Measurements from ENCODE around the gene CCDC32.

Gene CCDC32

DNA sequence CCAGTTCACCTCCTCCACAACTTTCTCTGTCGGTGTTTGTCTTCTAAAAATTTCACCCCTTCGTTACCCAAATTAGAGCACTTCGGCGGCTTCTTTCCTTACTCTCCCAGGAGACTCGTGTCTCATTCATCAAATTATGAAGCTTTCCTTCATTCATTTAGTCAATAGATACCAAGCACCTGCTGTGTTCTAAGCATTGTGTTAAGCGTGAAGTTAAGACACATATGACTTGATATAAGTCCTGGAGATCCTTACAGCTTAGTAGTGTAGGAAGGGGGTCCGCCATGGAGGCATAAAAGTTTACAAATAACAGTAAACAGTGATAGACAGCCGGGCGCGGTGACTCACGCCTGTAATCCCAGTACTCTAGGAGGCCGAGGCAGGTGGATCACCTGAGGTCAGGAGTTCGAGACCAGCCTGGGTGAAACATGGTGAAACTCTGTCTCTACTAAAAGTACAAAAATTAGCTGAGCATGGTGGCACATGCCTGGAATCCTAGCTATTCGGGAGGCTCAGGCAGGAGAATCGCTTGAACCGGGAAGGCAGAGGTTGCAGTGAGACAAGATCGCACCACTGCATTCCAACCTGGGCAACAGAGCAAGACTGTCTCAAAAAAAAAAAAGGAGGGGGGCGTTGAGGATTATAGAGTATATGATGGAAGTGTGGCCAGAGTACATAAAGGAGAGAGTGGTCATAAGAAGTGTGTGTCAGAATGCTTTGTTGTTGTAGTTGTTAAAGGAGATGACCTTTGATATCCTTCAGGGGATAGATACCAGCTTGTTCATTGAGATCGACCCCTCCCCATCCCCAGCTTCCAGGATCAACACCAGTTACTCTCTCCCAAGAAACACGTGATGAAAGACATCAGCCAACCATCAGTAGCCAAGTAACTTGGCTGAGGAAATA is 744 bp upstream of the CCDC32 start:
- DNase-seq, result no peak

DNA sequence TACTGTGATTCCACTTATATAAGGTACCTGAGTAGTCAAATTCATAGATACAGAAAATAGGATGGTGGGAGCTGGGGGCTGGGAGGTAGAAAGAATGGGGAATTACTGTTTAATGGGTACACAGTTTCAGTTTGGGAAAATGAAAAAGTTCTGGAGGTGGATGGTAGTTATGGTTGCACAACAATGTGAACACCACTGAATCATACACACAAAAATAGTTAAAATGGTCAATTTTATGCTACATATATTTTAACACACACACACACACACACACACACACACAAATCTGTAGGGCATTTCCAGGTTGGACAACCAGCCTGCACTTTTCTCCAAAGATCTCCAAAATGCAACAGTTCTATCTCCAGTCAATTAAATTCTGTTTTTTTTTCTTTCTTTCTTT is 1.4 kb downstream of the CCDC32 start:
- DNase-seq, result no peak

DNA sequence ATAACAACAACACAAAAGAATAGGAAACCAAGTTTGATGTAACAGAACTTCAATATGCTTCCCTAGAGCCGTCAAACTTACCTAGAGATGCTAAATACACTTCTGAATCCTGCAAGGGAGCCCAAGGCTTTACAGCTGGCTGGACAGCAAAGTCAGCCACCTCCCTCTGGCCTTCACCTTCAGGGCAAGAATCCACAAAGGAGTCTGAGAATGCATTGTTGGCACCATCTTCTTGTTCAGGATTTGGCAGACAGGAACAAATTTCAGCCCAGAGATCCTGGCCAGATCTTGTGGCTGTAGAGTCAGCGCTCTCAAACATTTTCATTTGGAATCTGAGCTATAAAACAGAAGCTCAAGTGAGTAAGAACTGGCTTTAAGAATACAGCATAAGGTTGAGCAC is 2.2 kb downstream of the CCDC32 start:
- DNase-seq, result no peak

DNA sequence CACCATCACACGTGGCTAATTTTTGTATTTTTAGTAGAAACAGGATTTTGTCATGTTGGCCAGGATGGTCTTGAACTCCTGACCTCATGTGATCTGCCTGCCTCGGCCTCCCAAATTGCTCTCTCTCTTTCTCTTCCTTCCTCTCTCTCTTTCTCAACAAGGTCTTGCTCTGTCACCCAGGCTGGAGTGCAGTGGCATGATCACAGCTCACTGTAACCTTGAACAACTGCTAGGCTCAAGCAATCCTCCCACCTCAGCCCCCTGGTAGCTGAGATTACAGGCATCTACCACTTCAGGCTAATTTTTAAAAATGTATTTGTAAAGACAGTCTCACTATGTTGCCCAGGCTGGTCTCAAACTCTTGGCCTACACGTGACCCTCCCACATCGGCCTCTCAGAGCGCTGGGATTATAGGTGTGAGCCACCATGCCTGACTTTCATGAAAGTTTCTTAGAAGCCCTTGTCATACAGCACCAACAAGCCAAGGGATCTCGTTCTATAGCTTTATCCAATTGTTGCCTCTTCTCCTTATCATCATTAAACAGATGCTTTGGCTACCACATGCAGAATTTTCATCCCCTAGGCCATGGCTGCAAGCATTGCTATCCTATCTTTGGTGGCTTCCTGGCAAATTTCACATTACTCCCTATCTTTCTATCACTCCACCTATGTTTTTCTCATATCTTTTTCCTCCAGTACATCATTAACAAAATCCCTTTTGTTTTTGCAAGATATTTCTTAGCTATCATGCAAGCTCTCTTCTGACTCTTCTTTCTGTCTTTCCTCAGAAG is 5.7 kb downstream of the CCDC32 start:
- DNase-seq, result no peak

DNA sequence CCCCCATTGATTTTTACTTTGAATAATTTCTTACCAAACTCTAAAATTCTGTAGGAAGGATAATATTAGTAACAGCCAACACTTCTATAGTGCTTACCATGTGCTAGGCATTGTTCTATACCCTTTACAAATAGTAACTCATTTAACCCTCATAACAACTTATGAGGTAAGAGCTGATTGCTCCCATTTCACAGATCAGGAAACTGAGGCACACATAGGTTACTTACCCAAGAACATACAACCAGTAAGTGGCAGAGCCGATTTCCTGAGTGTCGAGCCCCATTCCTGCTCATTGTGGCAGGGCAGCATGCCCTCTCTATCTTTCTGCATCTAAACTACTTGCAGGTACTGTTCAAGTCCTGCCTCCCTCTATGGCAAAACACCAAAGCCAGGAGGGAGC is 9.0 kb downstream of the CCDC32 start:
- DNase-seq, result no peak

DNA sequence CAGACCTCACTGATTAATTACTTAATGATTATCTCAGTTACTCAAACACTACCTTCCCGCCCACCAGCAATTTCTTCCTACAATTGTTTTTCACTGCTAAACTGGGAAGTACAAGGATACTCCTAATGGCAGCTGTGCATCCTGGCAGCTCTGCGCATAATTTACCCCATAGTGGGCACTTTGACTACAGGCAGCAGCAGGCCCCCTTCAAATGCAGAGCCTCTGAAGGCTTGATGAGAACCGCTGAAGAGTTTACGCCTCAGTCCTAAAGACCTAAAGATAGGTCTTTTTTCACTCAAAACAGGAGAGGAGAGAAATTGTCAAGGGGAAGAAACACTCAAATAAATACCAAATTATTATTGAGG is 10.7 kb downstream of the CCDC32 start:
- no peak for DNase-seq

DNA sequence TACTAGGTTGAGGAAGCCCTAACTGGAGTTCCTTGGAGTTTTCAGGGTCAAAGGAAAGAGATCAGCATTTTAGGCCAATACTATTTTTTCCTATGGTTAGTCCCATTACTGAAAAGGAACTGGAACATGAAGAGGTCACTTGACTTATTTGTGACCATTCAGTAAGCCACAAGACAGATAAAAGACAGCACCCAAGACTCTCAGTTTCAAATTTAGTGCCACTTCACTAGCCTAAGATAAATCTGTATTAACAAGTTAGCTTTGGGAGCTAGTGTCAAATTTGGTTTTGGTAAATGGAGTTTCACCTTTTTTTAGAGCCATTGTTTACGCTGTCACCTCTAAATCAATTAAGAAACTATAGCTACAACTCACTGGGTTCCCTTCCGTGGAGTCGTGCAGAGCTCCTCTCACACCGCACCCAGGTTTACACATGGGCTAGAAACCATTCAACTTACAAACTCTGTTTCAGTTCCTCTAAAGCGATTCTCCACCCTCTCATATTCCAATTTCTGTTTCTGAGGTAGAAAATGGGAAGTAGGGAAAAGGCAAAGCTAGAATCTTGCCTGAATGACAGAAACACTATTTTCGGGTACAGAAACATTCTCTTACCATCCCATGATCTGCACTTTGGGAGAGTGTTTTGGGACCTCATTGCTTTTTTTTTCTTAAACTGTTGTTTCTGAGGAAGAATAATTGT is 14.4 kb downstream of the CCDC32 start:
- no peak for DNase-seq

DNA sequence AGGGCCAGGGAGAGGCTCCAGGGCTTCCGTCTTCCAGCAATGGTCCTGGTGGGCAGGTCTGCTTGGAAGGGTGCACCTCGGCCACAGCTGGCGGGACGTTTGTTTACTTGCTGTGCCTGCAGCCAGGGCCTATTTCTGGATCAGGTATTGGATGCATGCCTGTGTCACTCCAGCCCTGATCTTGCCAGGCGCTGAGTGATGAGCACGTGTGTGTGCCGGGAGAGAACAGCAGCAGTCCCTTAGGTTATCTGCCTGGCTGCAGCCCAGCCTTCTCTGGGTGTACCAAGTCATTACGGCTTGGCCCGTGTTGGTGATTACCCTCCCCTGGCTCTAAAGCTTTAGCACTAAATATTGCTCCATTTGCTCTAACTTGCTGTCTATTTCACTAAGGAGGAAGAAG is 14.9 kb downstream of the CCDC32 start:
- DNase-seq, result no peak

DNA sequence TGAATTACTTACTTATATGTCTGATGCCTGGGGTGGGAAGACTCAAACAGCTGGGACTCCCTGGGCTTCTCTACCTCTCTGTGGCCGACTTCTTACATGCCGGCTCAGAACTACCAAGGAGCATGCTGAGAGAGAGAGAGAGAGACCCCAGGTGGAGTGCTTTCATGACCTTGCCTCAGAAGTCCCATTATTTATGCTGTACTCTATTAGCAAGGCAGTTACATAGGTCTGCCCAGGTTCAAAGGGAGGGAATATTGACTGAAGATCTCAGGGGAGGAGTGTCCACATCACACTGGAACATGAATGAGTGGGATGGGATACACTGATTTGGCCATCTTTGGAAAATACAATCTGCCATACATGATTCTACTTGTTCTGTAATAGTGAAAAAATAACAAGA is 16.2 kb downstream of the CCDC32 start:
- no peak for DNase-seq

DNA sequence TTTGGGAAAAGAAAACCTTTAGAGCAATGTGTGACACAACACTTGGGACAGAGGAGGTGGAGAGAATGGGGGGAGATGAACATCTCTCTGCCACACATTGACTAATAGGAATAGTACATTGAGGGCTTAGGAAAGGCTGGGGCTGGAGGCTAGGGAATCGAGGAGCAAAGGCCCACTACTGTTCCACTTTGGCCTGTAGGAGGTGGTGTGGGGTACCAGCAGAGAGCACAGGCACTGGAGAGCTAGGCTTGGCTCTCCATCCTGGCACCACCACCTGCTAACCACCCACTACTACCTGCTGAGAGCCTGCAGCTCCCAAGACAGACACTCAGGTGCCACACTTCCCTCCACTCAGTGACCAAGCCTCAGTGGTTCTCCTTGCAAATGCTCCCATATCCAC is 19.4 kb downstream of the CCDC32 start:
- no peak for DNase-seq

DNA sequence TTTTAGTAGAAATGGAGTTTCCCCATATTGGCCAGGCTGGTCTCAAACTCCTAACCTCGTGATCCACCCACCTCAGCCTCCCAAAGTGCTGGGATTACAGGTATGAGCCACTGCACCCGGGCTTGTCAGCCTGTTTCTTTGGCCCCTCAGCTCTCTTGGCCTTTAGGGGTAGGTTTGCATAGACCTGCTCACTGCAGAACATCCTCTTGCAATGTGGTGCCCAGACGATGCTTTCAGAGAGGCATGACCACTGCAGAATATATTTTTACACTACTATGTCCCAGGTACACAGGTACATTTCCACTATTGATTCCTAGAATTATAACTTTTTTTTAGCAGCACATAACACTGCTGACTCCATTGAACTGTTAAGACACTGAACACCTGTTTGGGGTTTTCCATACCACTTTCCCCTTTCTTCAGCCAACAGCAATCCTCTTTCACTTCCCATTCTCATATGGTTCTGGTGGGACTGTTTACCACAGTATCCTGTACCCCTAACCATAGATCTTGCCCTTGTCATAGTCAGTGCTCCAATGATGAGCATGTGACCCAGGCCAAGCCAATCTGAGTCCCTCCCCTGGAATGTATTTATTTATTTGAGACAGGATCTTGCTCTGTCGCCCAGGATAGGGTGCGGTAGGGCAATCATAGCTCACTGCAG is 21.1 kb downstream of the CCDC32 start:
- DNase-seq, result no peak

DNA sequence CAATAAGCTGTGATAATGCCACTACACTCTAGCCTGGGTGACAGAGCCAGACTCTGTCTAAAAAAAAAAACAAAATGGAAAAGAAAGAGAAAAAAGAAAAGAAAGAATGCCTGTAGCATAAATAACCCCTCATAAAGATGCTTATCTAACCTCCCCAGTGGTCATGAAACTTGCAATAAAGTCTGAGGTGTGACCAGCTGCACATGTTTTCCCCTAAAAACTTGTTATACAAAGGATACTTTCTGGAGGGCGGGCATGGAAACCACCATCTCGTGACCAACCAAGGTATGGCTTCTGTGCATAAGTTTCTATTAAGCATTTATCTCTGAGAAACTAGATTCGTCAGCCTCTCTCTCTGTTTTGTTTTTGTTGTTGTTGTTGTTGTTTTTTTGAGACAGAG is 21.8 kb downstream of the CCDC32 start:
- no peak for DNase-seq

DNA sequence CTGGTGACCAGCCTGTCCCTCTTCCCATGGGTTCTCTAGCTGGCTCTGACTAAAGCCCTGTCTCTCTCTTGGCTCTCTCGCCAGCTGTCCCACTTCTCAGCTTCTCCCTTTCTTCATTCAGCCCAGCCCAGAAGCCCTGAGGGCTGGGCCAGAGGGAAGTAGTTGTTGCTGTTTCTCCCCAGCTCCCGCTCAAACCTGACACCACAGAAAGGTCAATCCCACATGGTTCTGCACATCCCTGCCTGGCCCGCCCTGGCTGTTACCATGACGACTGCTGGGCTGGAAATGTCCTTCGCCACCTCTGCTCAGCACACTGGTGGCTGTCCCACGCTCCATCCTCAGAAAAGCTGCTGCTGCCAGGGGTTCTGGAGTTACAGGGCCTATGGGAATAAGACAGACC is 25.9 kb downstream of the CCDC32 start:
- DNase-seq, result no peak

DNA sequence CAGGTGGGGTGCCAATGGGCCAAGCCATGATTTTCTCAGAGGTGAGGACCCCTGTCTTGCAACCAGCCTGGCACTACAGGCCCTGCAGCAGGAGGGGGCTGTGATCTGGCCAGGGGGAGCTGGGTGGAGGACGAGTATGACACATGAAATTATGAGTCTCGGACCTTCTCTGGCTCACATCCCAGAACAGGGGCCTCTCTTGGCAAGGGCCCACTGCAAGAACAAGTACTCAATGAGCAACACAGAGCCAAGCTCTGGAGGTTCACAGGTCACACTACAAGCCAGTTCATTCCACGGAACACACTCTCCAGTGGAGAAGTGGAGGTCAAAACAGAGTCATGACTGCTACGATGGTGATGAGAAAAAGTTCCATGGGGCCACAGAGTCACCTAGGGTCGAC is 28.3 kb downstream of the CCDC32 start:
- DNase-seq, result no peak

DNA sequence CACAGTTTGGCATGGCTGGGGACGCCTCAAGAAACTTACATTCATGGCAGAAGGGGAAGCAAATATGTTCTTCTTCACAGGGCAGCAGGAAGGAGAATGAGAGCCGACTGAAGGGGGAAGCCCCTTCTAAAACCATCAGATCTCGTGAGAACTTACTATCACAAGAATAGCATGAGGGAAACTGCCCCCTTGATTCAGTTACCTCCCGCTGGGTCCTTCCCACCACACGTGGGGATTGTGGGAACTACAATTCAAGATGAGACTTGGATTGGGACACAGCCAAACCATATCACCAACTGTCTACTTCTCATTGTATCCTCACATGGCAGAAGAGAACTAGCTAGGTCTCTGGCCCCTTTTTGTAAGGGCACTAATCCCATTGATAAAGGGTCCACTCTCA is 30.5 kb downstream of the CCDC32 start:
- DNase-seq, result no peak

DNA sequence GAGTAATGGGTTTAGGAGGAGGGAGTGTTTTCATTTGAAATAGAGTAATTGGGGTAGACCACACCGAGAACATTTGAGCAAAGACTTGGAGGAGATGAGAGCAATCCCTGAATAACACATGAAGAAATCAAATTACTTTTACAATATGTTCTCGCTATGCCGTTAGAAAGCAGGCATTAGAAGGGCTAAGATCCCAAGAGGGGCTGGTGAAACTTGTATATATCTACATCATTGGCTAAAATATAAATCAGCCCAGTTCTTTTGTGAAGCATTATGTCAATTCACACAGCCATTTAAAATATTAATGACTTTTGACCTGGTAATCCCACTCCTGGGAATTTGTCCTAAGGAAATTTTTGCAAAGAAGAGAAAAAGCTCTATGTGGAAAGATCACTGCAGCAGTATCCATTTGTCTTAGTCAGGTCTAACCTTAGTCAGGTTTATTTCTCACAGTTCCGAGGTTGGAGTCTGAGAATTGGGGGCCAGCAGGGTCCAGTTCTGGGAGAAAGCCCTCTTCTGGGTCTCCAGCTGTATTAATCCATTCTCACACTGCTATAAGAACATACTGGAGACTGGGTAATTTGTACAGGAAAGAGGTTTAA is 31.0 kb downstream of the CCDC32 start:
- no peak for DNase-seq

DNA sequence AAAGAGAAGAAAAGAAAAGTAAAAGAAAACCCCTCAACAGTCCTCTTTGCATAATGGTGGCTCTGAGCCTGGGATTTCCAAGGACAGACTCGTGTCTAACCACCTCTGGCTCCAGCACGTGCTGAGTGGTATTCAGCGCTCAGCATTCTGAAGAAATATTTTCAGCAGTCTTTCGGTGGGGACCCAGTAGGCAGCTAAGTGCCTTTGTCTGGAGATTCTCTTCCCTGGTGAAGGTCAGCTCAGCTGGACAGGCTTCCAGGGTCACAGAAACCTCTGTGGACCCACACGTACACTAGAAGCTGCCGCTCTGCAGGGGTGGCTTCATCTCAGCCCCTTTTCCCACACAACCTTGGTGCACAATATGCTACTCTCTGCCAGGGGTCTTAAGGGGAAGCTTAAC is 36.0 kb downstream of the CCDC32 start:
- no peak for DNase-seq

DNA sequence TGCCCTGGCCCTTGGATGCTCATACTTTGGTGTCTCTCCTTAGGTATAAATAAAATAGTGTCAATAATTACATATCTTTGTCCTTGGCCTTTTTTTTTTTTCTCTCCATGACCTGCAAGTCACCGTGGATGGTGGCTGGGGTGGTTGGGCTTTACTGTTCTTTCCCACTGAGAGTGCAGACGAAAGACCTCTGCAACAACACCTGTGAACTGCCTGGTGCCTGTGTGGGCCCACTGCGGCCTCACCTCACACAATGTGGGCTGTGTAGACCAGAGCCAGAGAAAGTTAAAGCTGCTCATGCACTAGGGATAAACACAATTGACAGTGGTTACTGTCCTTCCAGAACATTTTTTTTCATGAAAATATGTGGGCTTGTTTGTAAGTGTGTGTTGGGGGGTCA is 39.0 kb downstream of the CCDC32 start:
- DNase-seq, result no peak

DNA sequence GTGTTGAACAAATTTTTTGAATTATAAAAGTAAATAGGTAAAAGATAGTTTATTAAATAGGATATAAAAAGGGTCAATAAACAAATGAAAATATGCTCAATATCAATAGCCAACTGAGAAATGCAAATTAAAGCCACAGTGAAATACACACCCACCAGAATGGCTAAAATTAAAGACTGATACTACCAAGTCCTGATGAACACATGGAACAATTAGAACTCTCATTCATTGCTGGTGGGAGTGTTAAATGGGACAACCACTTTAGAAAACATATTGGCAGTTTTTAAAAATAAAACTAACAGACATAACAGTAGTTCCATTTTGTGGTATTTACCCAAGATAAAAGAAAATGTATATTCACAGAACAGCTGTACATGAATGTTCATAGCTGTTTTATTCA is 41.2 kb downstream of the CCDC32 start:
- no peak for DNase-seq

DNA sequence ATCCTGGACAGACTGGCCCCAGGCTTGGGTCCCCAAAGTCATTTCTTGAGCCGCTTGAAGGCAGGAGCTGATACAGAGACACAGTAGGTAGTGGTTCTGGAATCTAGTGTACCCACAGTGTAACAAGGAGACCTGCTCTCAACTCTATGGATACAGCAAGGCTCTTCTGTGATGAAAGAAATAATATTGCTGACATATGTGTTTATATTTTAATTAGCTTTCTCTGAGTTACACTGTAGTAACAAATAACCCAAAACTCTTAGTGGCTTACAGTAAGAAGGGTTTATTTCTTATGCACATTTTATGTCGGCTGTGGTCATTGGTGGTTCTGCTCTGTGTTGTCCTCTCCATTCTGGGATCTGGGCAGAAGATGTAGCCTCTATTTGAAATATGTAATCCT is 48.5 kb downstream of the CCDC32 start:
- no peak for DNase-seq

DNA sequence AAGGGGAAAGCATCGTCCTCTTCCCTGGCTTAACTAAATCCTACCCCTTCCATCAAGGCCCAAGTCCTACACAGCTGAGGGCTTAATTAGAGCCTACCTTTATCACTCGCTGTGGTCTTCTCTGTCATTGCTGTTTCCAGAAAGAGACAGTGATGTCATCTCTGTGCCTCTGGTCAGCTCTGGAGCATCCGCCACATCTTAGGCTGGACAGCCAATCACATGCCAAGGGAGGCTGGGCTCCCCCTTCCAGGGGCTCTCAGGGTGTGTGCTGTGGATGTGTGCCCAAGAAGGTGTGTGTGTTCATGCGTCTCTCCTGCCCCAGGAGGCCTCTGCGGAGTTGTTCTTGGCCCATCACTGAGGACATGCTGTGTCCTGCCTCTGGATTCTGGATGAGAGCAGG is 51.2 kb downstream of the CCDC32 start:
- DNase-seq, result no peak

DNA sequence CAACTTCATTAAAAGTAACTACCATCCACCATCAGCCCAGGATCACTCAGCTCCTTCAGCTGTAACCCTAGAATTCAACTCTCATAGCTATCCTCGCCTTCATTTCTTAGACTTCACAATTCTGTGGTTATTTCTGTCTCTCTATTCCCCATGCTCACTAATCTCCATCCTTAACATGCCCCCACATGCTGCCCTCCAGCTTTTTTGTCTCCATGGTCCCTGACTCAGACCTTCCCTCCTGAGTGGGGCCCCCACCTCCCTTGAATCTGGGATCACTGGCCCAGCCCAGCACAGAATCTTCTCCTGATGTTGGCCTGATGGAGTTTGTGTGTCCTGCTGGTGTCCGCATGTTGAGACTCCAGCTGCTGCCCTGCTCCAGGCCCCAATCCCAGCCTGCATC is 52.4 kb downstream of the CCDC32 start:
- no peak for DNase-seq

Measured in stimulated activated CD4-positive, alpha-beta T cell treated with anti-CD3 and anti-CD28 coated beads, Interleukin-2, amount 100 ng/mL, for 48 hours (primary cell).